K562 (cell line): ENCODE measurements around the gene SYT3. TPM values are rescaled to one million over a fixed set of nuclear protein-coding genes. Genes with fewer than 3 reads are reported as not detected.

ENCODE experiments used
- ARNT ChIP-seq, 2 experiments: fragments of 450-650 bp; IDR thresholded peaks; 2 replicates each; pipeline ENCODE4 v1.6.1; 2016; ENCODE audit warnings: mild to moderate bottlenecking in 1 of 2
- MBD2 ChIP-seq: sonication (generic); IDR thresholded peaks from 2 replicates; pipeline ENCODE4 v1.6.1; 2016; ENCODE audit warnings: low read depth, borderline replicate concordance
- MIER1 ChIP-seq: fragments of 450-650 bp; IDR thresholded peaks from 2 replicates; pipeline ENCODE4 v1.6.1; 2016; ENCODE audit warnings: antibody characterized with exemption, mild to moderate bottlenecking, low read depth
- MYC ChIP-seq, 2 experiments: fragments of 250-450 bp in 1 of 2; sonication (Bioruptor Pico) in 1 of 2; IDR thresholded peaks; 2 replicates each; pipeline versions ENCODE4 v1.5.1 to v1.6.1; 2012 to 2021; ENCODE audit warnings: low read depth in 2 of 2, borderline replicate concordance in 1 of 2, improper control_type of control experiment in 1 of 2, low read length in 1 of 2, mild to moderate bottlenecking in 1 of 2, moderate library complexity in 1 of 2
- MYNN ChIP-seq, 2 experiments: sonication (generic); formaldehyde crosslinking in 1 of 2; IDR thresholded peaks; 2 replicates each; pipeline versions ENCODE4 v1.5.0 to v1.6.1; 2016 to 2020; ENCODE audit warnings: antibody characterized with exemption in 1 of 2, missing genetic modification reagents in 1 of 2
- NCOR1 ChIP-seq: fragments of 450-650 bp; IDR thresholded peaks from 2 replicates; pipeline ENCODE4 v1.6.1; 2016; ENCODE audit warnings: mild to moderate bottlenecking, moderate library complexity
- NFXL1 ChIP-seq: fragments of 450-650 bp; formaldehyde crosslinking; IDR thresholded peaks from 2 replicates; pipeline ENCODE4 v1.4.0; 2021; ENCODE audit warnings: mild to moderate bottlenecking
- RUNX1 ChIP-seq: sonication (generic); IDR thresholded peaks from 2 replicates; pipeline ENCODE4 v1.6.1; 2016; ENCODE audit warnings: antibody characterized with exemption, low read depth
- TSC22D4 ChIP-seq: fragments of 450-650 bp; IDR thresholded peaks from 2 replicates; pipeline ENCODE4 v1.6.1; 2016; ENCODE audit warnings: missing genetic modification characterization, missing biosample characterization, control low read depth
- YY1 ChIP-seq, 3 experiments: IDR thresholded peaks; 2 replicates each; pipeline ENCODE4 v1.6.1; 2011; ENCODE audit warnings: low read length in 2 of 3, mild to moderate bottlenecking in 2 of 3, moderate library complexity in 2 of 3, borderline replicate concordance in 1 of 3, control low read depth in 1 of 3, low read depth in 1 of 3; ENCODE audit not compliant: insufficient read depth in 3 of 3, insufficient replicate concordance in 2 of 3, control insufficient read depth in 1 of 3, insufficient read length in 1 of 3; ENCODE audit errors: extremely low read depth in 1 of 3
- ZBTB1 ChIP-seq: sonication (generic); formaldehyde crosslinking; IDR thresholded peaks from 2 replicates; pipeline ENCODE4 v1.8.1; 2023; ENCODE audit warnings: missing genetic modification reagents, low read depth, mild to moderate bottlenecking, borderline replicate concordance
- ZNF174 ChIP-seq: fragments of 250-450 bp; sonication (Bioruptor Pico); IDR thresholded peaks from 2 replicates; pipeline ENCODE4 v1.4.0; 2020; ENCODE audit warnings: mild to moderate bottlenecking
- ZNF354B ChIP-seq: fragments of 250-450 bp; sonication (Bioruptor Pico); IDR thresholded peaks from 2 replicates; pipeline ENCODE4 v1.4.0; 2020
- polyA plus RNA-seq, 8 experiments: library from polyadenylated mRNA; depleted of rRNA in 4 of 8; stranded (reverse) in 5 of 8; unstranded in 3 of 8; fragments of >200 nt; fragmentation: Nextera tagmentation in 2 of 8; fragmentation: Illumina TruSeq in 1 of 8; extraction: Ambion mirVana in 2 of 8; extraction: Trizol in 1 of 8; gene quantifications; 2 replicates each; pipeline versions ENCODE4 v1.2.1 to v1.2.3, GENCODE V29; 2011 to 2014; ENCODE audit warnings: inconsistent platforms in 1 of 8, missing spikeins in 1 of 8
- total RNA-seq, 7 experiments: library from RNA; depleted of rRNA in 6 of 7; stranded (reverse); fragments of >200 nt in 6 of 7; fragmentation: Illumina TruSeq in 2 of 7; extraction: Trizol in 2 of 7; gene quantifications; 2 replicates each; pipeline versions ENCODE4 v1.2.1 to v1.2.3, GENCODE V29; 2011 to 2021; ENCODE audit warnings: low replicate concordance in 1 of 7
- TF ChIP-seq, protein P1 (sequence below): sonication (generic); formaldehyde crosslinking; IDR thresholded peaks from 2 replicates; pipeline ENCODE4 v1.8.0; 2023; ENCODE audit warnings: mild to moderate bottlenecking, missing genetic modification reagents
- TF ChIP-seq, protein P2 (sequence below): fragments of 450-650 bp; IDR thresholded peaks from 2 replicates; pipeline ENCODE4 v1.6.1; 2016; ENCODE audit warnings: mild to moderate bottlenecking
- TF ChIP-seq, protein P3 (sequence below): sonication (generic); formaldehyde crosslinking; IDR thresholded peaks from 2 replicates; pipeline ENCODE4 v1.8.1; 2022; ENCODE audit warnings: missing genetic modification reagents
- TF ChIP-seq, protein P4 (sequence below), 2 experiments: fragments of 250-450 bp in 1 of 2; fragments of 450-650 bp in 1 of 2; sonication (Bioruptor Pico) in 1 of 2; IDR thresholded peaks; 2 replicates each; pipeline versions ENCODE4 v1.6.1 to v1.8.0; 2016 to 2021; ENCODE audit warnings: mild to moderate bottlenecking in 2 of 2, moderate library complexity in 2 of 2, missing compliant biosample characterization in 1 of 2, missing genetic modification characterization in 1 of 2
- TF ChIP-seq, protein P5 (sequence below): IDR thresholded peaks from 2 replicates; pipeline ENCODE4 v1.6.1; 2014; ENCODE audit warnings: antibody characterized with exemption

The SYT3 gene
- total and polyA plus RNA-seq, 9 of the 15 experiments (the other 6 are each of a cell fraction or from before 2014, with no cell fraction given), result 0.36 to 2.0 (median 0.54) TPM; not detected in 2

DNA sequence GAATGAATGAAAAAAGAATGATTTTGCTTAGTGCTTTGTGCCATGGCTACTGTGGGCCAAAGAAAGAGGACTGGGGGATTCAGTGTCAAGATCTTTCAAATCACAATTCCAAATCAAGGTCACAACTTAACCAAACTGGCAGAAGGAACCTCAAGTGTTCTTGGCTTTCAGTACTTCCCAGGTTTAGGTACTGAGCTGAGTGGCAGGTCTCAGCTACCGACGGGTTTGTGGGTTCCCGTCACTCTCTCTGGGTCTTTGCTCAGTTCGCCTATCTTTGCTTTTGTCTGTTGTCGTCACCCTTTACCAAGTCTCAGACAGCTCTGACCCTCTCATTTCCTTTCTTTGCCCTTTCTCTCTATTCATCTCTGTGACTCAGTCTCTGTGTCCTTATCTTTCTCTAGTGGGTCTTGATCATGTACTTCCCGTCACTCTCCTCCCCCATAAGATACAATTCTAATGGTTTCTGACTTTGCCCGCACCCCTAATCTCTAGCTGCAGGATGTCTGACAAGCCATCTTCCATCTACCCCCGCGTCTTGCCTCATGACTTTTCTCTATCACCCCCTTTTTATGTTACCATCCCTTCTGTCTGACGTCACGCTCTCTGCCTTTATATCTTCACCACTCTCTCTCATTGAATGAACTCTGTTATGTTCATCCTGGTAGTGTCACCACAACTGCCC is 38.1 kb downstream of the SYT3 start (continued):
- TF ChIP-seq TSC22D4 (tag) (no peak), ZNF174 (CRISPR knock-in tag) (no peak), YY1 (IDR thresholded peaks at IDR 0.05; ENCODE audit: borderline replicate concordance in 1 of 3, control insufficient read depth in 1 of 3, extremely low read depth in 1 of 3, insufficient read depth in 3 of 3, insufficient read length in 1 of 3, insufficient replicate concordance in 2 of 3, low read depth in 1 of 3, low read length in 2 of 3) (peak in 1 of 3 experiments; percentile 29), ZBTB1 (no peak), ZNF354B (CRISPR knock-in tag) (no peak), ARNT (IDR thresholded peaks at IDR 0.05) (peak; percentile 94 to 96), RUNX1 (peak; percentile 62; the same call in 1 of the 2 replicates), MBD2 (peak; percentile 87), NFXL1 (CRISPR knock-in tag) (no peak), MYNN (IDR thresholded peaks at IDR 0.05) (peak; percentile 86), MYNN (CRISPR knock-in tag; IDR thresholded peaks at IDR 0.05) (no peak), MIER1 (0 out of 2 replicates have a peak, but pooled peaks have one; percentile 62), NCOR1 (peak; percentile 99), MYC (IDR thresholded peaks at IDR 0.05; ENCODE audit: low read depth, low read length) (0 out of 2 replicates have a peak, but pooled peaks have one; percentile 12), MYC (CRISPR knock-in tag; IDR thresholded peaks at IDR 0.05; ENCODE audit: borderline replicate concordance, low read depth) (no peak)
- TF ChIP-seq, protein P1, sequence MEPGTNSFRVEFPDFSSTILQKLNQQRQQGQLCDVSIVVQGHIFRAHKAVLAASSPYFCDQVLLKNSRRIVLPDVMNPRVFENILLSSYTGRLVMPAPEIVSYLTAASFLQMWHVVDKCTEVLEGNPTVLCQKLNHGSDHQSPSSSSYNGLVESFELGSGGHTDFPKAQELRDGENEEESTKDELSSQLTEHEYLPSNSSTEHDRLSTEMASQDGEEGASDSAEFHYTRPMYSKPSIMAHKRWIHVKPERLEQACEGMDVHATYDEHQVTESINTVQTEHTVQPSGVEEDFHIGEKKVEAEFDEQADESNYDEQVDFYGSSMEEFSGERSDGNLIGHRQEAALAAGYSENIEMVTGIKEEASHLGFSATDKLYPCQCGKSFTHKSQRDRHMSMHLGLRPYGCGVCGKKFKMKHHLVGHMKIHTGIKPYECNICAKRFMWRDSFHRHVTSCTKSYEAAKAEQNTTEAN (CRISPR knock-in tag), result no peak
- TF ChIP-seq, protein P2, sequence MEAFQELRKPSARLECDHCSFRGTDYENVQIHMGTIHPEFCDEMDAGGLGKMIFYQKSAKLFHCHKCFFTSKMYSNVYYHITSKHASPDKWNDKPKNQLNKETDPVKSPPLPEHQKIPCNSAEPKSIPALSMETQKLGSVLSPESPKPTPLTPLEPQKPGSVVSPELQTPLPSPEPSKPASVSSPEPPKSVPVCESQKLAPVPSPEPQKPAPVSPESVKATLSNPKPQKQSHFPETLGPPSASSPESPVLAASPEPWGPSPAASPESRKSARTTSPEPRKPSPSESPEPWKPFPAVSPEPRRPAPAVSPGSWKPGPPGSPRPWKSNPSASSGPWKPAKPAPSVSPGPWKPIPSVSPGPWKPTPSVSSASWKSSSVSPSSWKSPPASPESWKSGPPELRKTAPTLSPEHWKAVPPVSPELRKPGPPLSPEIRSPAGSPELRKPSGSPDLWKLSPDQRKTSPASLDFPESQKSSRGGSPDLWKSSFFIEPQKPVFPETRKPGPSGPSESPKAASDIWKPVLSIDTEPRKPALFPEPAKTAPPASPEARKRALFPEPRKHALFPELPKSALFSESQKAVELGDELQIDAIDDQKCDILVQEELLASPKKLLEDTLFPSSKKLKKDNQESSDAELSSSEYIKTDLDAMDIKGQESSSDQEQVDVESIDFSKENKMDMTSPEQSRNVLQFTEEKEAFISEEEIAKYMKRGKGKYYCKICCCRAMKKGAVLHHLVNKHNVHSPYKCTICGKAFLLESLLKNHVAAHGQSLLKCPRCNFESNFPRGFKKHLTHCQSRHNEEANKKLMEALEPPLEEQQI, result peak; percentile 55; the same call in 1 of the 2 replicates
- TF ChIP-seq, protein P3, sequence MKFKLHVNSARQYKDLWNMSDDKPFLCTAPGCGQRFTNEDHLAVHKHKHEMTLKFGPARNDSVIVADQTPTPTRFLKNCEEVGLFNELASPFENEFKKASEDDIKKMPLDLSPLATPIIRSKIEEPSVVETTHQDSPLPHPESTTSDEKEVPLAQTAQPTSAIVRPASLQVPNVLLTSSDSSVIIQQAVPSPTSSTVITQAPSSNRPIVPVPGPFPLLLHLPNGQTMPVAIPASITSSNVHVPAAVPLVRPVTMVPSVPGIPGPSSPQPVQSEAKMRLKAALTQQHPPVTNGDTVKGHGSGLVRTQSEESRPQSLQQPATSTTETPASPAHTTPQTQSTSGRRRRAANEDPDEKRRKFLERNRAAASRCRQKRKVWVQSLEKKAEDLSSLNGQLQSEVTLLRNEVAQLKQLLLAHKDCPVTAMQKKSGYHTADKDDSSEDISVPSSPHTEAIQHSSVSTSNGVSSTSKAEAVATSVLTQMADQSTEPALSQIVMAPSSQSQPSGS (CRISPR knock-in tag), result no peak
- TF ChIP-seq, protein P4, sequence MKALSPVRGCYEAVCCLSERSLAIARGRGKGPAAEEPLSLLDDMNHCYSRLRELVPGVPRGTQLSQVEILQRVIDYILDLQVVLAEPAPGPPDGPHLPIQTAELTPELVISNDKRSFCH (CRISPR knock-in tag; IDR thresholded peaks at IDR 0.05), result no peak
- TF ChIP-seq, protein P4 (tag; IDR thresholded peaks at IDR 0.05), result peak; percentile 83
- TF ChIP-seq, protein P5, sequence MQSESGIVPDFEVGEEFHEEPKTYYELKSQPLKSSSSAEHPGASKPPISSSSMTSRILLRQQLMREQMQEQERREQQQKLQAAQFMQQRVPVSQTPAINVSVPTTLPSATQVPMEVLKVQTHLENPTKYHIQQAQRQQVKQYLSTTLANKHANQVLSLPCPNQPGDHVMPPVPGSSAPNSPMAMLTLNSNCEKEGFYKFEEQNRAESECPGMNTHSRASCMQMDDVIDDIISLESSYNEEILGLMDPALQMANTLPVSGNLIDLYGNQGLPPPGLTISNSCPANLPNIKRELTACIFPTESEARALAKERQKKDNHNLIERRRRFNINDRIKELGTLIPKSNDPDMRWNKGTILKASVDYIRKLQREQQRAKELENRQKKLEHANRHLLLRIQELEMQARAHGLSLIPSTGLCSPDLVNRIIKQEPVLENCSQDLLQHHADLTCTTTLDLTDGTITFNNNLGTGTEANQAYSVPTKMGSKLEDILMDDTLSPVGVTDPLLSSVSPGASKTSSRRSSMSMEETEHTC, result peak; percentile 96
